ENCODE measurements around the gene CRYZ.

DNA sequence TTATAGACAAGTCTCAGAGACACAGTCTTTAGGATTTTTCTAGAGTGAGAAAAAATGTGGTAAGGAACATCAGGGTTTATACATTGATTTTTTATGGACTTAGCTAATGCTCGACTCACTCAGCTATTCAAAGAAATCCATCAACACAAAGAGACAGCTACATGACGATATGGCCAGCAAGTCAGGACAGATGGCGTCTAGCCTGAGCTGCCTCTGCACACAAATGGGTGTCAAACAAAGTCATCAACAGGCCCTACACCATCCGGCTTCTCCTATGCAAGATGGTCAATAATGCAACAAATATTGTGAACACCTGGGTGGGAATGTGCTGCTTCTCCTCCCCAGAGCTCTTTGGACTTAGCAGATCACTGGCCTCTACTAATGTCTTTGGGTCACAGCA, 45.9 kb downstream of the CRYZ start:
- no peak for TF ChIP-seq CTCF (IDR thresholded peaks at IDR 0.05)
- no peak for TF ChIP-seq POLR2AphosphoS5 (IDR thresholded peaks at IDR 0.05)
- TF ChIP-seq POLR2A (IDR thresholded peaks at IDR 0.05), result no peak

Data from upper lobe of left lung (tissue), 4 donors.